HCT116 (cell line): ENCODE measurements around the gene ATRN. TPM values are rescaled to one million over a fixed set of nuclear protein-coding genes. Genes with fewer than 3 reads are reported as not detected.

Source experiments
- ATAC-seq: fragments of 200-7000 bp; cut with Tn5 transposase; 2 replicates; pipeline ENCODE4 v1.9.1; 2020; ENCODE audit warnings: mild to moderate bottlenecking, moderate library complexity
- BruUV-seq: library from RNA; stranded (reverse); fragments of 400-500 nt; replicated peaks from 2 replicates; lab custom pipeline; 2021; lab: Mats Ljungman, UMichigan
- CTCF ChIA-PET: fragments of 300-600 bp; sonication (Branson Sonifier 250); formaldehyde crosslinking; loops from one replicate; lab custom pipeline; 2021; ENCODE audit warnings: antibody characterized with exemption; lab: Charles Lee
- POLR2A ChIA-PET: fragments of 300-600, 350-600 bp; sonication (Branson Sonifier 250); formaldehyde crosslinking; loops from one replicate; lab custom pipeline; 2021; ENCODE audit warnings: antibody characterized with exemption; lab: Charles Lee
- RAD21 ChIA-PET, 2 experiments: fragments of 300-600 bp; sonication (Branson Sonifier 250); formaldehyde crosslinking; loops; one replicate each; lab custom pipeline; 2023; ENCODE audit warnings: low total read pairs in 2 of 2; ENCODE audit not compliant: uncharacterized antibody in 2 of 2, unreplicated experiment in 2 of 2, low non-redundant PET in 1 of 2; lab: Charles Lee
- DNase-seq: peaks from one replicate; pipeline ENCODE4 v3.0.0-alpha.2; 2010; ENCODE audit warnings: low read depth, low spot score
- H2AFZ ChIP-seq: fragments of 200-600 bp; shearing (Covaris generic), sonication (generic); 2 replicates; pipeline ENCODE4 v1.6.1; 2017; ENCODE audit warnings: low read depth, mixed run types, mixed read lengths, antibody characterized with exemption, low read length; ENCODE audit not compliant: poor library complexity, severe bottlenecking
- H3K27ac ChIP-seq: 2 replicates; pipeline ENCODE4 v1.5.1; 2012; ENCODE audit warnings: low read depth, low read length
- H3K27me3 ChIP-seq: fragments of 200-600 bp; sonication (generic); 2 replicates; pipeline ENCODE4 v1.6.1; 2016; ENCODE audit warnings: mixed run types, low read length, mixed read lengths; ENCODE audit not compliant: insufficient read depth
- H3K36me3 ChIP-seq, 2 experiments: fragments of 200-500 bp in 1 of 2; fragments of 200-600 bp in 1 of 2; sonication (Bioruptor generic) in 1 of 2; sonication (generic) in 1 of 2; 2 replicates each; pipeline versions ENCODE4 v1.5.1 to v1.6.1; 2014 to 2016; ENCODE audit warnings: low read length in 2 of 2, inconsistent platforms in 1 of 2, mixed read lengths in 1 of 2, mixed run types in 1 of 2; ENCODE audit not compliant: insufficient read depth in 2 of 2, control insufficient read depth in 1 of 2
- H3K4me1 ChIP-seq, 2 experiments: fragments of 200-600 bp in 1 of 2; sonication (generic) in 1 of 2; 2 replicates each; pipeline versions ENCODE4 v1.5.1 to v1.6.1; 2012 to 2017; ENCODE audit warnings: low read length in 2 of 2, inconsistent platforms in 1 of 2, mild to moderate bottlenecking in 1 of 2, mixed read lengths in 1 of 2, mixed run types in 1 of 2, moderate library complexity in 1 of 2; ENCODE audit not compliant: insufficient read depth in 2 of 2, control insufficient read depth in 1 of 2
- H3K4me2 ChIP-seq: fragments of 200-600 bp; sonication (generic); 2 replicates; pipeline ENCODE4 v1.6.1; 2017; ENCODE audit warnings: mixed run types, low read length, mixed read lengths
- H3K4me3 ChIP-seq, 2 experiments: fragments of 200-600 bp in 1 of 2; sonication (generic) in 1 of 2; replicated peaks in 1 of 2; 2 replicates each; pipeline ENCODE4 v1.5.1; 2011 to 2016; ENCODE audit warnings: low read length in 2 of 2, control low read depth in 1 of 2, low read depth in 1 of 2, mild to moderate bottlenecking in 1 of 2, mixed read lengths in 1 of 2, mixed run types in 1 of 2
- H3K79me2 ChIP-seq: fragments of 200-600 bp; sonication (generic); 2 replicates; pipeline ENCODE4 v1.6.1; 2017; ENCODE audit warnings: mild to moderate bottlenecking, mixed run types, low read length, moderate library complexity, mixed read lengths; ENCODE audit not compliant: insufficient read depth
- H3K9ac ChIP-seq: fragments of 200-600 bp; sonication (generic); 2 replicates; pipeline ENCODE4 v1.6.1; 2016; ENCODE audit warnings: low read length, mixed read lengths
- H3K9me2 ChIP-seq: fragments of 200-600 bp; sonication (generic), shearing (Covaris generic); 2 replicates; pipeline ENCODE4 v1.6.1; 2017; ENCODE audit warnings: mixed run types, mild to moderate bottlenecking, moderate library complexity; ENCODE audit not compliant: insufficient read depth
- H3K9me3 ChIP-seq, 2 experiments: fragments of 200-500 bp in 1 of 2; fragments of 200-600 bp in 1 of 2; sonication (Bioruptor generic) in 1 of 2; sonication (generic) in 1 of 2; 2 replicates each; pipeline ENCODE4 v1.6.1; 2014 to 2017; ENCODE audit warnings: low read length in 2 of 2, mixed read lengths in 2 of 2, inconsistent platforms in 1 of 2, low read depth in 1 of 2, mild to moderate bottlenecking in 1 of 2, mixed run types in 1 of 2, moderate library complexity in 1 of 2; ENCODE audit not compliant: control insufficient read depth in 1 of 2, insufficient read depth in 1 of 2
- H4K20me1 ChIP-seq: fragments of 200-600 bp; sonication (generic), shearing (Covaris generic); 2 replicates; pipeline ENCODE4 v1.6.1; 2017; ENCODE audit warnings: mixed run types, mild to moderate bottlenecking, moderate library complexity; ENCODE audit not compliant: insufficient read depth
- CTCF ChIP-seq, 3 experiments: fragments of 200-600 bp in 1 of 3; sonication (generic) in 1 of 3; IDR thresholded peaks in 2 of 3; conservative IDR thresholded peaks in 1 of 3; 2 replicates each; pipeline ENCODE4 v1.5.1; 2012 to 2017; ENCODE audit warnings: low read depth in 2 of 3, low read length in 2 of 3, antibody characterized with exemption in 1 of 3, borderline replicate concordance in 1 of 3, control low read depth in 1 of 3, mild to moderate bottlenecking in 1 of 3, mixed read lengths in 1 of 3, mixed run types in 1 of 3, moderate library complexity in 1 of 3; ENCODE audit not compliant: insufficient read depth in 1 of 3
- EGR1 ChIP-seq: IDR thresholded peaks from 2 replicates; pipeline ENCODE4 v1.6.1; 2012; ENCODE audit warnings: low read depth
- EZH2phosphoT487 ChIP-seq: fragments of 200-600 bp; IDR thresholded peaks from 2 replicates; pipeline ENCODE4 v1.6.1; 2018; ENCODE audit warnings: antibody characterized with exemption, borderline replicate concordance
- SP1 ChIP-seq: IDR thresholded peaks from 2 replicates; pipeline ENCODE4 v1.6.1; 2012; ENCODE audit warnings: low read depth
- YY1 ChIP-seq: IDR thresholded peaks from 2 replicates; pipeline ENCODE4 v1.6.1; 2011; ENCODE audit warnings: low read length, low read depth, moderate library complexity, mild to moderate bottlenecking; ENCODE audit not compliant: insufficient replicate concordance; ENCODE audit errors: extremely low read depth
- ZFX ChIP-seq: fragments of 450-650 bp; IDR thresholded peaks from 2 replicates; pipeline ENCODE4 v1.6.1; 2017
- intact Hi-C: fragments of 100-400 bp; cut with micrococcal nuclease; formaldehyde crosslinking; loops from 2 replicates; pipeline ENCODE4 v1.10.0; 2022
- total RNA-seq: library from RNA; stranded (reverse); gene quantifications from one replicate; pipeline ENCODE4 v1.2.1, GENCODE V29; 2021; ENCODE audit not compliant: unreplicated experiment
- TF ChIP-seq, protein P1 (sequence below): IDR thresholded peaks from 2 replicates; pipeline ENCODE4 v1.6.1; 2012; ENCODE audit warnings: low read depth
- TF ChIP-seq, protein P2 (sequence below): IDR thresholded peaks from 2 replicates; pipeline ENCODE4 v1.6.1; 2012
- TF ChIP-seq, protein P3 (sequence below): IDR thresholded peaks from 2 replicates; pipeline ENCODE4 v1.6.1; 2011; ENCODE audit warnings: mild to moderate bottlenecking, low read length, moderate library complexity; ENCODE audit not compliant: insufficient replicate concordance; ENCODE audit errors: extremely low read depth

Gene ATRN
- total RNA-seq, 1 experiment from 2014 or later, result 24.4 TPM

DNA sequence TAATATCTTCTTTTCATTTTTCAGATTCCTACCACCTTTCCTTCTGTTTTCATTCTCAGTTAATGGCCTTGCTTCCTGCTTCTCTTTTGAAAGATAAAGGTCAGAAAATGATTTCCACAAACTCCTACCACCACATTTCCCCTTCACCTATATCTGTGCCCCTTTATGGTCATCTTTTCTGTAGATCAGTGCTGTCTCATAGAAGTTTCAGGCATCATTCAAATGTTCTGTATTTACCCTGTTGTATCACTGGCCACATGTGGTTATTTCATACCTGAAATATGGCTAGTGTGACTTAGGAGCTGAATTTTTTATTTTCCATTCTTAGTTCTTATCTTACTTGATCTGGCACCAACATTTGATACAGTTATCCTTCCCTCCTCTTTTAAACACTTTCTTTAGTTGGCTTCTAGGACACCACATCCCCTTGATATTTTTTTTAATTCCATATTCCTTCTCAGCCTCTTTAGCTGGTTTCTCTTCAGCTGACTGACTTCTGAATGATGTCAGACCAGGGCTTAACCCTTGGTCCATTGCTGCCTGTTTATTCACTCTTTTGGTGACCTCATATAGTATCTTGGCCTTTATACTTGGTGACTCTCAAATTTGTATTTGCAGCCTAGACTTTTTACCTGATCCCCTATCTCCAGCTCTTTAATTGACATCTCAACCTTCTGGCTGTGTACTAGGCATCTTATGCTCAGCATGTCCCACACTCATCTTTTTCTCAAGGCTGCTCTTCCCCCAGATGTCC is 81.0 kb downstream of the ATRN start:
- Histone ChIP-seq H2AFZ (no peak overlapping the region), H3K9ac (no peak overlapping the region), H3K9me2 (no peaks in the 10 kb centered on the region), H3K4me2 (no peak overlapping the region), H3K27ac (no peak overlapping the region), H3K4me1 (no peaks in the 10 kb centered on the region), H4K20me1 (no peaks in the 10 kb centered on the region), H3K4me3 (no peak overlapping the region), H3K79me2 (no peaks in the 10 kb centered on the region), H3K36me3 (no peaks in the 10 kb centered on the region), H3K27me3 (no peaks in the 10 kb centered on the region), H3K9me3 (no peaks in the 10 kb centered on the region)
- no peak for ATAC-seq
- no peak for DNase-seq
- CTCF ChIA-PET, result interaction anchor here (5.9 kb wide), 1 partner anchor 12 kb away, joined by 27 read pairs; no protein-coding TSS in a partner anchor
- no TSS peak for BruUV-seq
- RAD21 ChIA-PET, result no interaction called here
- POLR2A ChIA-PET, result no interaction called here
- TF ChIP-seq, protein P1, sequence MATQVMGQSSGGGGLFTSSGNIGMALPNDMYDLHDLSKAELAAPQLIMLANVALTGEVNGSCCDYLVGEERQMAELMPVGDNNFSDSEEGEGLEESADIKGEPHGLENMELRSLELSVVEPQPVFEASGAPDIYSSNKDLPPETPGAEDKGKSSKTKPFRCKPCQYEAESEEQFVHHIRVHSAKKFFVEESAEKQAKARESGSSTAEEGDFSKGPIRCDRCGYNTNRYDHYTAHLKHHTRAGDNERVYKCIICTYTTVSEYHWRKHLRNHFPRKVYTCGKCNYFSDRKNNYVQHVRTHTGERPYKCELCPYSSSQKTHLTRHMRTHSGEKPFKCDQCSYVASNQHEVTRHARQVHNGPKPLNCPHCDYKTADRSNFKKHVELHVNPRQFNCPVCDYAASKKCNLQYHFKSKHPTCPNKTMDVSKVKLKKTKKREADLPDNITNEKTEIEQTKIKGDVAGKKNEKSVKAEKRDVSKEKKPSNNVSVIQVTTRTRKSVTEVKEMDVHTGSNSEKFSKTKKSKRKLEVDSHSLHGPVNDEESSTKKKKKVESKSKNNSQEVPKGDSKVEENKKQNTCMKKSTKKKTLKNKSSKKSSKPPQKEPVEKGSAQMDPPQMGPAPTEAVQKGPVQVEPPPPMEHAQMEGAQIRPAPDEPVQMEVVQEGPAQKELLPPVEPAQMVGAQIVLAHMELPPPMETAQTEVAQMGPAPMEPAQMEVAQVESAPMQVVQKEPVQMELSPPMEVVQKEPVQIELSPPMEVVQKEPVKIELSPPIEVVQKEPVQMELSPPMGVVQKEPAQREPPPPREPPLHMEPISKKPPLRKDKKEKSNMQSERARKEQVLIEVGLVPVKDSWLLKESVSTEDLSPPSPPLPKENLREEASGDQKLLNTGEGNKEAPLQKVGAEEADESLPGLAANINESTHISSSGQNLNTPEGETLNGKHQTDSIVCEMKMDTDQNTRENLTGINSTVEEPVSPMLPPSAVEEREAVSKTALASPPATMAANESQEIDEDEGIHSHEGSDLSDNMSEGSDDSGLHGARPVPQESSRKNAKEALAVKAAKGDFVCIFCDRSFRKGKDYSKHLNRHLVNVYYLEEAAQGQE, result no peak
- no peak for TF ChIP-seq ZFX
- no peak for TF ChIP-seq EZH2phosphoT487
- TF ChIP-seq, protein P2, sequence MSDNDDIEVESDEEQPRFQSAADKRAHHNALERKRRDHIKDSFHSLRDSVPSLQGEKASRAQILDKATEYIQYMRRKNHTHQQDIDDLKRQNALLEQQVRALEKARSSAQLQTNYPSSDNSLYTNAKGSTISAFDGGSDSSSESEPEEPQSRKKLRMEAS, result no peak
- TF ChIP-seq, protein P3, sequence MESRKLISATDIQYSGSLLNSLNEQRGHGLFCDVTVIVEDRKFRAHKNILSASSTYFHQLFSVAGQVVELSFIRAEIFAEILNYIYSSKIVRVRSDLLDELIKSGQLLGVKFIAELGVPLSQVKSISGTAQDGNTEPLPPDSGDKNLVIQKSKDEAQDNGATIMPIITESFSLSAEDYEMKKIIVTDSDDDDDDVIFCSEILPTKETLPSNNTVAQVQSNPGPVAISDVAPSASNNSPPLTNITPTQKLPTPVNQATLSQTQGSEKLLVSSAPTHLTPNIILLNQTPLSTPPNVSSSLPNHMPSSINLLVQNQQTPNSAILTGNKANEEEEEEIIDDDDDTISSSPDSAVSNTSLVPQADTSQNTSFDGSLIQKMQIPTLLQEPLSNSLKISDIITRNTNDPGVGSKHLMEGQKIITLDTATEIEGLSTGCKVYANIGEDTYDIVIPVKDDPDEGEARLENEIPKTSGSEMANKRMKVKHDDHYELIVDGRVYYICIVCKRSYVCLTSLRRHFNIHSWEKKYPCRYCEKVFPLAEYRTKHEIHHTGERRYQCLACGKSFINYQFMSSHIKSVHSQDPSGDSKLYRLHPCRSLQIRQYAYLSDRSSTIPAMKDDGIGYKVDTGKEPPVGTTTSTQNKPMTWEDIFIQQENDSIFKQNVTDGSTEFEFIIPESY, result no peak
- no peak for TF ChIP-seq YY1
- TF ChIP-seq SP1, result no peak
- no peak for TF ChIP-seq CTCF (IDR thresholded peaks at IDR 0.05 in 2 of 3, conservative IDR thresholded peaks at IDR 0.05 in 1 of 3; ENCODE audit: borderline replicate concordance in 1 of 3, insufficient read depth in 1 of 3, low read depth in 2 of 3, low read length in 2 of 3)
- no peak for TF ChIP-seq EGR1
- intact Hi-C loops, result no loop called here
